Smooth muscle cell (in vitro differentiated cells): ENCODE measurements around the gene FAM81A. TPM values are rescaled to one million over a fixed set of nuclear protein-coding genes. Genes with fewer than 3 reads are reported as not detected.

ENCODE experiments used
- DNase-seq: peaks from one replicate; lab custom pipeline; 2025; ENCODE audit not compliant: unreplicated experiment; lab: John Stamatoyannopoulos, UW
- H2AFZ ChIP-seq: fragments of 200-600 bp; sonication (generic); 2 replicates; pipeline ENCODE4 v1.6.0; 2016; ENCODE audit warnings: antibody characterized with exemption, low read depth, mild to moderate bottlenecking
- H3F3A ChIP-seq: fragments of 200-600 bp; sonication (generic); 2 replicates; pipeline ENCODE4 v1.6.0; 2017; ENCODE audit warnings: antibody characterized with exemption, low read depth
- H3K27ac ChIP-seq: fragments of 200-600 bp; sonication (generic); 2 replicates; pipeline ENCODE4 v1.5.1; 2016; ENCODE audit warnings: low read depth, mild to moderate bottlenecking
- H3K27me3 ChIP-seq: fragments of 200-600 bp; sonication (generic); 2 replicates; pipeline ENCODE4 v1.6.1; 2016; ENCODE audit warnings: low read depth, mild to moderate bottlenecking
- H3K36me3 ChIP-seq: fragments of 200-600 bp; sonication (generic); 2 replicates; pipeline ENCODE4 v1.5.1; 2016; ENCODE audit warnings: low read depth
- H3K4me1 ChIP-seq: fragments of 200-600 bp; sonication (generic); 2 replicates; pipeline ENCODE4 v1.5.1; 2016; ENCODE audit warnings: low read depth
- H3K4me2 ChIP-seq: fragments of 200-600 bp; sonication (generic); 2 replicates; pipeline ENCODE4 v1.6.0; 2016; ENCODE audit warnings: mild to moderate bottlenecking
- H3K4me3 ChIP-seq: fragments of 200-600 bp; sonication (generic); 2 replicates; pipeline ENCODE4 v1.5.1; 2016; ENCODE audit warnings: mild to moderate bottlenecking
- H3K79me2 ChIP-seq: fragments of 200-600 bp; sonication (generic); 2 replicates; pipeline ENCODE4 v1.6.0; 2016; ENCODE audit warnings: low read depth, mild to moderate bottlenecking
- H3K9ac ChIP-seq: fragments of 200-600 bp; sonication (generic); 2 replicates; pipeline ENCODE4 v1.6.0; 2016; ENCODE audit warnings: low read depth
- H3K9me3 ChIP-seq: fragments of 200-600 bp; sonication (generic); replicated peaks from 2 replicates; pipeline ENCODE4 v1.5.1; 2016; ENCODE audit warnings: low read depth
- H4K20me1 ChIP-seq: fragments of 200-600 bp; sonication (generic); 2 replicates; pipeline ENCODE4 v1.6.0; 2016; ENCODE audit warnings: low read depth
- WGBS: methylation state at CpG from one replicate; pipeline ENCODE4 v1.1.7; 2016; ENCODE audit warnings: low lambda C conversion rate; 5-methylcytosine and 5-hydroxymethylcytosine counted together
- polyA plus RNA-seq: library from polyadenylated mRNA; unstranded; fragments of >200 nt; fragmentation: Nextera tagmentation; extraction: Ambion mirVana; gene quantifications from 2 replicates; pipeline ENCODE4 v1.2.1, GENCODE V29; 2016
- total RNA-seq: library from RNA; depleted of rRNA; stranded (reverse); fragments of >200 nt; gene quantifications from 2 replicates; pipeline ENCODE4 v1.2.3, GENCODE V29; 2014
- TF ChIP-seq, protein P1 (sequence below): fragments of 200-600 bp; sonication (generic); IDR thresholded peaks from 2 replicates; pipeline ENCODE4 v1.5.1; 2017; ENCODE audit warnings: borderline replicate concordance, mild to moderate bottlenecking, antibody characterized with exemption; ENCODE audit not compliant: insufficient read depth, poor library complexity, severe bottlenecking

FAM81A gene
- total and polyA plus RNA-seq, 2 experiments from 2014 or later, result 0.04 to 1.8 TPM

- WGBS, result 69% methylated on average over 2 of the region's 2 CpGs
- H3K4me2 ChIP-seq, result no peak overlapping the region
- TF ChIP-seq, protein P1, sequence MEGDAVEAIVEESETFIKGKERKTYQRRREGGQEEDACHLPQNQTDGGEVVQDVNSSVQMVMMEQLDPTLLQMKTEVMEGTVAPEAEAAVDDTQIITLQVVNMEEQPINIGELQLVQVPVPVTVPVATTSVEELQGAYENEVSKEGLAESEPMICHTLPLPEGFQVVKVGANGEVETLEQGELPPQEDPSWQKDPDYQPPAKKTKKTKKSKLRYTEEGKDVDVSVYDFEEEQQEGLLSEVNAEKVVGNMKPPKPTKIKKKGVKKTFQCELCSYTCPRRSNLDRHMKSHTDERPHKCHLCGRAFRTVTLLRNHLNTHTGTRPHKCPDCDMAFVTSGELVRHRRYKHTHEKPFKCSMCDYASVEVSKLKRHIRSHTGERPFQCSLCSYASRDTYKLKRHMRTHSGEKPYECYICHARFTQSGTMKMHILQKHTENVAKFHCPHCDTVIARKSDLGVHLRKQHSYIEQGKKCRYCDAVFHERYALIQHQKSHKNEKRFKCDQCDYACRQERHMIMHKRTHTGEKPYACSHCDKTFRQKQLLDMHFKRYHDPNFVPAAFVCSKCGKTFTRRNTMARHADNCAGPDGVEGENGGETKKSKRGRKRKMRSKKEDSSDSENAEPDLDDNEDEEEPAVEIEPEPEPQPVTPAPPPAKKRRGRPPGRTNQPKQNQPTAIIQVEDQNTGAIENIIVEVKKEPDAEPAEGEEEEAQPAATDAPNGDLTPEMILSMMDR, result no peak
- no peaks in the 10 kb centered on the region for H3K9me3 ChIP-seq
- no peak for DNase-seq
- no peak overlapping the region for H3K4me3 ChIP-seq
- no peaks in the 10 kb centered on the region for H3K4me1 ChIP-seq
- H2AFZ ChIP-seq, result no peak overlapping the region
- H3K27me3 ChIP-seq, result peaks cover 16% of the 10 kb centered on the region
- no peaks in the 10 kb centered on the region for H3K79me2 ChIP-seq
- no peaks in the 10 kb centered on the region for H3K36me3 ChIP-seq
- no peak overlapping the region for H3K9ac ChIP-seq
- no peaks in the 10 kb centered on the region for H3F3A ChIP-seq
- H3K27ac ChIP-seq, result no peak overlapping the region
- no peaks in the 10 kb centered on the region for H4K20me1 ChIP-seq
Observed at GRCh38 chr15:59413577-59413976, 24.4 kb upstream of the FAM81A start.

GRCh38 chr15:59416816-59417215 lies 21.2 kb upstream of the FAM81A start:
- DNase-seq, result no peak
- Histone ChIP-seq H3K27me3 (peaks cover 25% of the 10 kb centered on the region), H3K4me1 (no peaks in the 10 kb centered on the region), H4K20me1 (no peaks in the 10 kb centered on the region), H3K9ac (no peak overlapping the region), H2AFZ (no peak overlapping the region), H3K79me2 (no peaks in the 10 kb centered on the region), H3K4me2 (no peak overlapping the region), H3F3A (no peaks in the 10 kb centered on the region), H3K36me3 (no peaks in the 10 kb centered on the region), H3K9me3 (no peaks in the 10 kb centered on the region), H3K4me3 (no peak overlapping the region), H3K27ac (no peak overlapping the region)
- TF ChIP-seq, protein P1, result no peak
- WGBS, result 91% methylated on average over 4 of the region's 4 CpGs

- no peak for DNase-seq
- no peaks in the 10 kb centered on the region for H3K9me3 ChIP-seq
- TF ChIP-seq, protein P1, result no peak
- H4K20me1 ChIP-seq, result no peaks in the 10 kb centered on the region
- H3K4me1 ChIP-seq, result no peaks in the 10 kb centered on the region
- H2AFZ ChIP-seq, result no peak overlapping the region
- H3K27ac ChIP-seq, result no peak overlapping the region
- no peaks in the 10 kb centered on the region for H3F3A ChIP-seq
- 82% methylated on average over 1 of the region's 1 CpG for WGBS
- no peak overlapping the region for H3K9ac ChIP-seq
- no peaks in the 10 kb centered on the region for H3K36me3 ChIP-seq
- no peak overlapping the region for H3K4me2 ChIP-seq
- no peak overlapping the region for H3K4me3 ChIP-seq
- H3K27me3 ChIP-seq, result peaks cover 35% of the 10 kb centered on the region
- H3K79me2 ChIP-seq, result no peaks in the 10 kb centered on the region
Observed at GRCh38 chr15:59419170-59419569, 18.8 kb upstream of the FAM81A start.

DNA sequence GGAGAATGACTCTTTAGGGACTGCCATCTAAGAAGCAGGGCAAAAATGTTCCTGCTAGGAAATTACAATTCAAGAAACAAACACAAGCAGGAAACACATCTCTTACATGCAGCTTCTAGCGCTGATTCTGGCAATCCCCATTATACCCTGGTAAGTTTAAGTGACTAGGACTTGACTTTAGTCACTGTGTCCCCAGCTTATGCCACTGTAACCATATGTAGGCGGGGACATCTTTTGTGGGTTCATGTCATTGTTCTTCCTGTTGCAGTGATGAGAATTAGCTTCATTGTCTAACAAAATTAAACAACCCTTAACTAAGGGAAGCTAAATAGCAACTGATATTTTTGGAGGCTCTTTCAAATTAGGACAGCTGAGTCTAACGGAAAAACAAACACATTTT lies 17.9 kb upstream of the FAM81A start:
- DNase-seq, result no peak
- no peaks in the 10 kb centered on the region for H3K4me1 ChIP-seq
- H3K27me3 ChIP-seq, result peaks cover 37% of the 10 kb centered on the region
- no peaks in the 10 kb centered on the region for H3K79me2 ChIP-seq
- no peaks in the 10 kb centered on the region for H3K36me3 ChIP-seq
- H2AFZ ChIP-seq, result no peak overlapping the region
- no peaks in the 10 kb centered on the region for H3K9me3 ChIP-seq
- no peak overlapping the region for H3K4me3 ChIP-seq
- H3K9ac ChIP-seq, result no peak overlapping the region
- WGBS, result 56% methylated on average over 3 of the region's 3 CpGs
- H3K27ac ChIP-seq, result no peak overlapping the region
- H3F3A ChIP-seq, result no peaks in the 10 kb centered on the region
- TF ChIP-seq, protein P1, result no peak
- H4K20me1 ChIP-seq, result no peaks in the 10 kb centered on the region
- H3K4me2 ChIP-seq, result no peak overlapping the region
